KOPT-K1 (cell line): ENCODE data around the gene SLBP.

ENCODE experiments used
- H3K27ac ChIP-seq: fragments of 200-600 bp; sonication (generic); 2 replicates; pipeline ENCODE4 v1.5.1; 2016; ENCODE audit warnings: antibody characterized with exemption, mild to moderate bottlenecking, low read depth, low read length; ENCODE audit not compliant: poor library complexity, severe bottlenecking
- H3K36me3 ChIP-seq: fragments of 200-600 bp; sonication (generic); 2 replicates; pipeline ENCODE4 v1.5.1; 2017; ENCODE audit warnings: antibody characterized with exemption, mild to moderate bottlenecking, low read length, moderate library complexity; ENCODE audit not compliant: insufficient read depth
- H3K9me3 ChIP-seq: fragments of 200-600 bp; sonication (generic); 2 replicates; pipeline ENCODE4 v1.5.1; 2017; ENCODE audit warnings: antibody characterized with exemption, low read length, mild to moderate bottlenecking; ENCODE audit not compliant: insufficient read depth, poor library complexity, severe bottlenecking

Gene SLBP

GRCh38 chr4:1752284-1753041 lies 40.3 kb upstream of the SLBP start:
- H3K36me3 ChIP-seq = no peaks in the 10 kb centered on the region
- peak overlapping the region; percentile 54 for H3K27ac ChIP-seq
- H3K9me3 ChIP-seq = no peaks in the 10 kb centered on the region

- H3K27ac ChIP-seq = peak overlapping the region; percentile 54
Measured at GRCh38 chr4:1751919-1752283, 39.8 kb upstream of the SLBP start.

GRCh38 chr4:1751155-1751918 lies 39.2 kb upstream of the SLBP start:
- Histone ChIP-seq H3K36me3 (no peaks in the 10 kb centered on the region), H3K27ac (no peak overlapping the region), H3K9me3 (no peaks in the 10 kb centered on the region)

More at GRCh38 chr4:1751919-1752283, 39.8 kb upstream of the SLBP start:
- Histone ChIP-seq H3K36me3 (no peaks in the 10 kb centered on the region), H3K9me3 (no peaks in the 10 kb centered on the region)

- H3K9me3 ChIP-seq = no peaks in the 10 kb centered on the region
- H3K27ac ChIP-seq = no peak overlapping the region
- H3K36me3 ChIP-seq = peaks cover 5% of the 10 kb centered on the region; the same call in 1 of the 2 replicates
Measured at GRCh38 chr4:1750381-1751154, 38.4 kb upstream of the SLBP start.

- no peak overlapping the region for H3K27ac ChIP-seq
- H3K36me3 ChIP-seq = peaks cover 12% of the 10 kb centered on the region; the same call in 1 of the 2 replicates
- H3K9me3 ChIP-seq = no peaks in the 10 kb centered on the region
Measured at GRCh38 chr4:1749826-1750225, 37.7 kb upstream of the SLBP start.

- no peaks in the 10 kb centered on the region for H3K9me3 ChIP-seq
- no peak overlapping the region for H3K27ac ChIP-seq
- peaks cover 17% of the 10 kb centered on the region; the same call in 1 of the 2 replicates for H3K36me3 ChIP-seq
Measured at GRCh38 chr4:1749370-1749769, 37.3 kb upstream of the SLBP start.

GRCh38 chr4:1748465-1748995 lies 36.4 kb upstream of the SLBP start:
- Histone ChIP-seq H3K36me3 (peaks cover 25% of the 10 kb centered on the region), H3K9me3 (no peaks in the 10 kb centered on the region), H3K27ac (no peak overlapping the region)

- H3K27ac ChIP-seq = no peak overlapping the region
- no peaks in the 10 kb centered on the region for H3K9me3 ChIP-seq
- H3K36me3 ChIP-seq = peaks cover 34% of the 10 kb centered on the region
Measured at GRCh38 chr4:1747603-1747967, 35.5 kb upstream of the SLBP start.

- peaks cover 39% of the 10 kb centered on the region for H3K36me3 ChIP-seq
- H3K9me3 ChIP-seq = no peaks in the 10 kb centered on the region
- H3K27ac ChIP-seq = no peak overlapping the region
Measured at GRCh38 chr4:1746919-1747602, 34.9 kb upstream of the SLBP start.

- no peaks in the 10 kb centered on the region for H3K9me3 ChIP-seq
- H3K36me3 ChIP-seq = peaks cover 47% of the 10 kb centered on the region
- H3K27ac ChIP-seq = no peak overlapping the region
Measured at GRCh38 chr4:1746265-1746691, 34.2 kb upstream of the SLBP start.

- Histone ChIP-seq H3K9me3 (no peaks in the 10 kb centered on the region), H3K36me3 (peaks cover 53% of the 10 kb centered on the region), H3K27ac (no peak overlapping the region)
Measured at GRCh38 chr4:1745697-1746096, 33.6 kb upstream of the SLBP start.

- no peak overlapping the region for H3K27ac ChIP-seq
- H3K9me3 ChIP-seq = no peaks in the 10 kb centered on the region
- peaks cover 58% of the 10 kb centered on the region for H3K36me3 ChIP-seq
Measured at GRCh38 chr4:1745165-1745564, 33.0 kb upstream of the SLBP start.

GRCh38 chr4:1744552-1744951 lies 32.4 kb upstream of the SLBP start:
- Histone ChIP-seq H3K36me3 (peaks cover 64% of the 10 kb centered on the region), H3K27ac (no peak overlapping the region), H3K9me3 (no peaks in the 10 kb centered on the region)

GRCh38 chr4:1743975-1744374 lies 31.9 kb upstream of the SLBP start:
- H3K9me3 ChIP-seq = no peaks in the 10 kb centered on the region
- peaks cover 70% of the 10 kb centered on the region for H3K36me3 ChIP-seq
- H3K27ac ChIP-seq = no peak overlapping the region
